Uterus (tissue), 2 donors: ENCODE measurements around the gene DZIP1L.

Experiments used
- CTCF ChIP-seq, 4 experiments: fragments of 200-600 bp in 2 of 4; fragments of 450-650 bp in 2 of 4; sonication (generic) in 2 of 4; IDR thresholded peaks; one replicate each; pipeline ENCODE4 v1.5.1; 2016 to 2019; ENCODE audit warnings: antibody characterized with exemption in 4 of 4, mild to moderate bottlenecking in 2 of 4, moderate library complexity in 1 of 4
- POLR2A ChIP-seq, 2 donors: fragments of 450-650 bp; IDR thresholded peaks; one replicate each; pipeline ENCODE4 v1.6.1; 2016; ENCODE audit warnings: antibody characterized with exemption in 2 of 2, mild to moderate bottlenecking in 1 of 2, moderate library complexity in 1 of 2

- TF ChIP-seq POLR2A (IDR thresholded peaks at IDR 0.05), result no peak
- TF ChIP-seq CTCF (IDR thresholded peaks at IDR 0.05), result no peak
Measured at GRCh38 chr3:138065949-138066348, 49.5 kb downstream of the DZIP1L start.
